Fibroblast of lung (primary cell): ENCODE data around the gene TLR8. TPM values are rescaled to one million over a fixed set of nuclear protein-coding genes. Genes with fewer than 3 reads are reported as not detected.

Experiments
- DNase-seq, 2 donors: peaks; one replicate each; pipeline versions ENCODE4 v3.0.0 to v3.0.0-alpha.2; 2010; ENCODE audit warnings: low read depth in 2 of 2
- H2AFZ ChIP-seq: 2 replicates; pipeline ENCODE4 v1.5.1; 2012; ENCODE audit warnings: low read length, control low read depth, inconsistent platforms
- H3K27ac ChIP-seq: 2 replicates; pipeline ENCODE4 v1.5.1; 2011; ENCODE audit warnings: low read length, control low read depth; ENCODE audit not compliant: insufficient read depth
- H3K27me3 ChIP-seq: 2 replicates; pipeline ENCODE4 v1.5.1; 2011; ENCODE audit warnings: mild to moderate bottlenecking, low read length; ENCODE audit not compliant: control insufficient read depth, insufficient read depth
- H3K36me3 ChIP-seq: 2 replicates; pipeline ENCODE4 v1.5.1; 2011; ENCODE audit warnings: low read length; ENCODE audit not compliant: control insufficient read depth, insufficient read depth
- H3K4me1 ChIP-seq: 2 replicates; pipeline ENCODE4 v1.5.1; 2011; ENCODE audit warnings: low read length; ENCODE audit not compliant: control insufficient read depth, insufficient read depth; ENCODE audit errors: extremely low read depth
- H3K4me2 ChIP-seq: 2 replicates; pipeline ENCODE4 v1.5.1; 2011; ENCODE audit warnings: low read length, control low read depth; ENCODE audit not compliant: insufficient read depth; ENCODE audit errors: extremely low read depth
- H3K4me3 ChIP-seq, 4 experiments: fragments of 200-600 bp in 1 of 4; sonication (generic) in 1 of 4; replicated peaks in 1 of 4; 2 replicates each; pipeline ENCODE4 v1.5.1; 2011 to 2016; ENCODE audit warnings: low read length in 4 of 4, low read depth in 3 of 4, mild to moderate bottlenecking in 3 of 4, control low read depth in 2 of 4, inconsistent platforms in 1 of 4, mixed read lengths in 1 of 4; ENCODE audit not compliant: insufficient read depth in 1 of 4; ENCODE audit errors: control extremely low read depth in 1 of 4
- H3K79me2 ChIP-seq: 2 replicates; pipeline ENCODE4 v1.5.1; 2012; ENCODE audit warnings: mild to moderate bottlenecking, low read length, inconsistent platforms; ENCODE audit not compliant: control insufficient read depth, insufficient read depth
- H3K9ac ChIP-seq: 2 replicates; pipeline ENCODE4 v1.5.1; 2011; ENCODE audit warnings: mild to moderate bottlenecking, low read length, control low read depth; ENCODE audit not compliant: insufficient read depth
- H3K9me3 ChIP-seq: 2 replicates; pipeline ENCODE4 v1.5.1; 2012; ENCODE audit warnings: low read depth, low read length; ENCODE audit not compliant: control insufficient read depth, insufficient read depth
- H4K20me1 ChIP-seq: 2 replicates; pipeline ENCODE4 v1.5.1; 2011; ENCODE audit warnings: low read length; ENCODE audit not compliant: control insufficient read depth, insufficient read depth; ENCODE audit errors: extremely low read depth
- CTCF ChIP-seq, 2 donors: IDR thresholded peaks in 1 of 2; conservative IDR thresholded peaks in 1 of 2; 1 replicate in 1 of 2; 2 replicates in 1 of 2; pipeline ENCODE4 v1.5.1; 2011 to 2012; ENCODE audit warnings: low read length in 2 of 2, control low read depth in 1 of 2, inconsistent platforms in 1 of 2, low read depth in 1 of 2, mild to moderate bottlenecking in 1 of 2
- EZH2 ChIP-seq: IDR thresholded peaks from 2 replicates; pipeline ENCODE4 v1.5.1; 2012; ENCODE audit warnings: low read length, control low read depth, mild to moderate bottlenecking; ENCODE audit errors: missing control alignments
- polyA plus RNA-seq, 2 donors: library from polyadenylated mRNA; depleted of rRNA in 1 of 2; stranded (reverse) in 1 of 2; unstranded in 1 of 2; fragments of >200 nt; gene quantifications; 2 replicates each; pipeline ENCODE4 v1.2.1, GENCODE V29; 2011 to 2012; ENCODE audit warnings: missing spikeins in 1 of 2
- total RNA-seq: library from RNA; depleted of rRNA; stranded (reverse); fragments of >200 nt; gene quantifications from 2 replicates; pipeline ENCODE4 v1.2.1, GENCODE V29; 2014

Gene TLR8
- total and polyA plus RNA-seq, 2 donors (not counting 1 experiment from before 2014, with no cell fraction given), result not detected

- no peaks in the 10 kb centered on the region for H3K9me3 ChIP-seq
- no peak for TF ChIP-seq EZH2
- no peak for TF ChIP-seq CTCF (conservative IDR thresholded peaks at IDR 0.05 in 1 of 2, IDR thresholded peaks at IDR 0.05 in 1 of 2; ENCODE audit: low read depth in 1 of 2, low read length in 2 of 2)
- no peak overlapping the region for H3K27ac ChIP-seq
- H3K79me2 ChIP-seq, result no peaks in the 10 kb centered on the region
- no peak overlapping the region for H2AFZ ChIP-seq
- H3K9ac ChIP-seq, result no peak overlapping the region
- peak in 1 of 2 donors; percentile 8 for DNase-seq
- H3K4me3 ChIP-seq, result no peak overlapping the region
- no peaks in the 10 kb centered on the region for H3K4me1 ChIP-seq
- H3K4me2 ChIP-seq, result no peak overlapping the region
- H4K20me1 ChIP-seq, result no peaks in the 10 kb centered on the region
- no peaks in the 10 kb centered on the region for H3K27me3 ChIP-seq
- no peaks in the 10 kb centered on the region for H3K36me3 ChIP-seq
Measured at GRCh38 chrX:12890467-12890866, 16.0 kb upstream of the TLR8 start.

GRCh38 chrX:12891171-12891570 is 15.2 kb upstream of the TLR8 start:
- TF ChIP-seq CTCF (conservative IDR thresholded peaks at IDR 0.05 in 1 of 2, IDR thresholded peaks at IDR 0.05 in 1 of 2; ENCODE audit: low read depth in 1 of 2, low read length in 2 of 2), result no peak
- no peak for TF ChIP-seq EZH2

GRCh38 chrX:12891915-12892506 is 14.4 kb upstream of the TLR8 start:
- no peaks in the 10 kb centered on the region for H3K79me2 ChIP-seq
- H3K4me2 ChIP-seq, result no peak overlapping the region
- no peak overlapping the region for H3K27ac ChIP-seq
- H3K9me3 ChIP-seq, result no peaks in the 10 kb centered on the region
- H3K4me1 ChIP-seq, result no peaks in the 10 kb centered on the region
- no peaks in the 10 kb centered on the region for H3K36me3 ChIP-seq
- H3K9ac ChIP-seq, result no peak overlapping the region
- DNase-seq, result no peak
- TF ChIP-seq CTCF (conservative IDR thresholded peaks at IDR 0.05 in 1 of 2, IDR thresholded peaks at IDR 0.05 in 1 of 2; ENCODE audit: low read depth in 1 of 2, low read length in 2 of 2) (no peak), EZH2 (no peak)
- no peaks in the 10 kb centered on the region for H4K20me1 ChIP-seq
- no peak overlapping the region for H3K4me3 ChIP-seq
- H2AFZ ChIP-seq, result no peak overlapping the region
- no peaks in the 10 kb centered on the region for H3K27me3 ChIP-seq

More at GRCh38 chrX:12891171-12891570, 15.2 kb upstream of the TLR8 start:
- H3K4me3 ChIP-seq, result no peak overlapping the region
- no peak overlapping the region for H3K4me2 ChIP-seq
- H3K36me3 ChIP-seq, result no peaks in the 10 kb centered on the region
- no peaks in the 10 kb centered on the region for H3K4me1 ChIP-seq
- H4K20me1 ChIP-seq, result no peaks in the 10 kb centered on the region
- no peaks in the 10 kb centered on the region for H3K79me2 ChIP-seq
- no peak for DNase-seq
- no peaks in the 10 kb centered on the region for H3K9me3 ChIP-seq
- no peak overlapping the region for H3K27ac ChIP-seq
- H3K27me3 ChIP-seq, result no peaks in the 10 kb centered on the region
- H3K9ac ChIP-seq, result no peak overlapping the region
- no peak overlapping the region for H2AFZ ChIP-seq
